K562 (cell line): ENCODE data around the gene SH3BP4. TPM values are rescaled to one million over a fixed set of nuclear protein-coding genes. Genes with fewer than 3 reads are reported as not detected.

Experiments used
- ATAC-seq: fragments of 200-7000 bp; cut with Tn5 transposase; 3 replicates; pipeline ENCODE4 v1.9.1; 2020; ENCODE audit warnings: moderate library complexity
- BruUV-seq: library from RNA; stranded (reverse); fragments of 400-500 nt; replicated peaks from 2 replicates; lab custom pipeline; 2021; lab: Mats Ljungman, UMichigan
- CTCF ChIA-PET: fragments of 300-600 bp; formaldehyde crosslinking; extraction: SDS; loops from one replicate; lab custom pipeline; 2021; ENCODE audit warnings: low intra/inter-chr PET ratio; lab: Yijun Ruan, JAX
- POLR2A ChIA-PET: fragments of 300-600, 350-650 bp; sonication (Branson Sonifier 250); formaldehyde crosslinking; extraction: SDS; loops from one replicate; lab custom pipeline; 2021; ENCODE audit warnings: antibody characterized with exemption, inconsistent platforms; lab: Yijun Ruan, JAX
- DNase-seq, 4 experiments: peaks; one replicate each; pipeline versions ENCODE4 v3.0.0 to v3.0.0-alpha.2; 2011 to 2018; ENCODE audit warnings: low spot score in 3 of 4, mixed read lengths in 3 of 4; ENCODE audit errors: extremely low read depth in 1 of 4
- FAIRE-seq: peaks from 2 replicates; lab custom pipeline; 2011; peaks lifted over from hg19 to GRCh38; lab: Jason Lieb, UNC
- H2AFZ ChIP-seq: 2 replicates; pipeline ENCODE4 v1.6.0; 2011; ENCODE audit warnings: low read depth, low read length, control low read depth, inconsistent platforms
- H3K27ac ChIP-seq: fragments of 200-600 bp; 3 replicates; pipeline ENCODE4 v1.8.0; 2011; ENCODE audit warnings: low read depth, mild to moderate bottlenecking, control low read depth, inconsistent platforms, low read length, moderate library complexity, mixed read lengths; ENCODE audit errors: extremely low read depth
- H3K27me3 ChIP-seq, 2 experiments: fragments of 300-600 bp in 1 of 2; 2 replicates in 1 of 2; 3 replicates in 1 of 2; pipeline versions ENCODE4 v1.6.0 to v1.8.0; 2011; ENCODE audit warnings: inconsistent platforms in 2 of 2, low read length in 2 of 2, mild to moderate bottlenecking in 1 of 2, mixed read lengths in 1 of 2, moderate library complexity in 1 of 2; ENCODE audit not compliant: control insufficient read depth in 2 of 2, insufficient read depth in 2 of 2
- H3K36me3 ChIP-seq: fragments of 300-600 bp; 3 replicates; pipeline ENCODE4 v1.8.0; 2011; ENCODE audit warnings: mild to moderate bottlenecking, low read length, inconsistent platforms; ENCODE audit not compliant: control insufficient read depth, insufficient read depth
- H3K4me1 ChIP-seq, 2 experiments: fragments of 200-600 bp in 1 of 2; replicated peaks in 1 of 2; 2 replicates in 1 of 2; 3 replicates in 1 of 2; pipeline versions ENCODE4 v1.5.1 to v1.8.0; 2011; ENCODE audit warnings: inconsistent platforms in 2 of 2, low read length in 2 of 2, mild to moderate bottlenecking in 1 of 2, mixed read lengths in 1 of 2, moderate library complexity in 1 of 2; ENCODE audit not compliant: control insufficient read depth in 2 of 2, insufficient read depth in 2 of 2
- H3K4me2 ChIP-seq: 2 replicates; pipeline ENCODE4 v1.6.1; 2011; ENCODE audit warnings: low read length, control low read depth, inconsistent platforms, mixed read lengths; ENCODE audit not compliant: insufficient read depth
- H3K4me3 ChIP-seq: fragments of 200-600 bp; sonication (generic), shearing (Covaris generic); 2 replicates; pipeline ENCODE4 v1.5.1; 2016; ENCODE audit warnings: control low read depth, inconsistent platforms
- H3K79me2 ChIP-seq: fragments of 200-600 bp; 3 replicates; pipeline ENCODE4 v1.8.0; 2011; ENCODE audit warnings: low read length, inconsistent platforms; ENCODE audit not compliant: control insufficient read depth, insufficient read depth
- H3K9ac ChIP-seq, 2 experiments: 2 replicates each; pipeline versions ENCODE4 v1.6.0 to v1.6.1; 2011; ENCODE audit warnings: low read depth in 2 of 2, low read length in 2 of 2, control low read depth in 1 of 2, inconsistent platforms in 1 of 2, mild to moderate bottlenecking in 1 of 2, mixed read lengths in 1 of 2; ENCODE audit not compliant: insufficient read depth in 1 of 2
- H3K9me1 ChIP-seq: one replicate; pipeline ENCODE4 v1.6.0; 2011; ENCODE audit warnings: inconsistent platforms, mild to moderate bottlenecking, low read length, moderate library complexity; ENCODE audit not compliant: control insufficient read depth, insufficient read depth
- H3K9me3 ChIP-seq: replicated peaks from 2 replicates; pipeline ENCODE4 v1.5.1; 2011; ENCODE audit warnings: low read depth, low read length, inconsistent platforms; ENCODE audit not compliant: control insufficient read depth, insufficient read depth
- H4K20me1 ChIP-seq: replicated peaks from 2 replicates; pipeline ENCODE4 v1.6.1; 2011; ENCODE audit warnings: low read length, inconsistent platforms, mixed read lengths; ENCODE audit not compliant: control insufficient read depth, insufficient read depth
- CBX8 ChIP-seq: fragments of 200-600 bp; sonication (generic); IDR thresholded peaks from 2 replicates; pipeline ENCODE4 v1.6.1; 2012; ENCODE audit warnings: borderline replicate concordance, mixed run types, low read depth, mild to moderate bottlenecking, moderate library complexity, mixed read lengths, low read length, control low read depth, inconsistent platforms; ENCODE audit not compliant: poor library complexity, severe bottlenecking; ENCODE audit errors: extremely low read depth
- IFI16 ChIP-seq: fragments of 250-450 bp; sonication (Bioruptor Pico); IDR thresholded peaks from 2 replicates; pipeline ENCODE4 v2.1.2; 2022; ENCODE audit warnings: mild to moderate bottlenecking, inconsistent platforms
- LEF1 ChIP-seq: fragments of 450-650 bp; IDR thresholded peaks from 2 replicates; pipeline ENCODE4 v1.6.1; 2016; ENCODE audit warnings: mild to moderate bottlenecking
- MTA3 ChIP-seq: fragments of 450-650 bp; formaldehyde crosslinking; IDR thresholded peaks from 2 replicates; pipeline ENCODE4 v1.6.1; 2017; ENCODE audit warnings: mild to moderate bottlenecking, borderline replicate concordance
- PCBP1 ChIP-seq: fragments of 200-400 bp; formaldehyde crosslinking; IDR thresholded peaks from 2 replicates; pipeline ENCODE4 v1.6.1; 2018; ENCODE audit warnings: mild to moderate bottlenecking, low read depth, low read length; ENCODE audit not compliant: poor library complexity, severe bottlenecking
- RAD21 ChIP-seq, 2 experiments: fragments of 250-450 bp in 1 of 2; fragments of 450-650 bp in 1 of 2; sonication (Bioruptor Pico) in 1 of 2; formaldehyde crosslinking in 1 of 2; IDR thresholded peaks in 1 of 2; conservative IDR thresholded peaks in 1 of 2; 2 replicates each; pipeline versions ENCODE4 v1.4.0 to v1.8.0; 2020 to 2022; ENCODE audit warnings: mild to moderate bottlenecking in 2 of 2, moderate library complexity in 1 of 2
- RFX5 ChIP-seq: IDR thresholded peaks from 2 replicates; pipeline ENCODE4 v1.6.1; 2011; ENCODE audit warnings: low read depth, mild to moderate bottlenecking, improper control_type of control experiment, low read length
- WHSC1 ChIP-seq: IDR thresholded peaks from one replicate; pipeline ENCODE4 v1.6.1; 2012; ENCODE audit warnings: low read length, control low read depth, inconsistent platforms
- ZEB2 ChIP-seq: fragments of 450-650 bp; IDR thresholded peaks from 2 replicates; pipeline ENCODE4 v1.6.1; 2016
- ZNF282 ChIP-seq: sonication (generic); formaldehyde crosslinking; IDR thresholded peaks from 2 replicates; pipeline ENCODE4 v1.8.1; 2023; ENCODE audit warnings: missing genetic modification reagents
- WGBS: fragments of 100-300 bp; shearing (Covaris generic); methylation state at CpG from one replicate; pipeline ENCODE4 v1.1.6; 2016; ENCODE audit warnings: low coverage, mixed read lengths; ENCODE audit not compliant: insufficient coverage; ENCODE audit errors: missing lambda C conversion rate; 5-methylcytosine and 5-hydroxymethylcytosine counted together
- in situ Hi-C: fragments of 300-500 bp; cut with MboI; formaldehyde crosslinking; loops from 4 replicates; pipeline ENCODE4 v1.15.0; 2018; ENCODE audit warnings: inconsistent platforms, mixed read lengths
- intact Hi-C: fragments of 100-400 bp; cut with micrococcal nuclease; formaldehyde crosslinking; loops from 2 replicates; pipeline ENCODE4 v1.14.2; 2022
- polyA plus RNA-seq, 8 experiments: library from polyadenylated mRNA; depleted of rRNA in 4 of 8; stranded (reverse) in 5 of 8; unstranded in 3 of 8; fragments of >200 nt; fragmentation: Nextera tagmentation in 2 of 8; fragmentation: Illumina TruSeq in 1 of 8; extraction: Ambion mirVana in 2 of 8; extraction: Trizol in 1 of 8; gene quantifications; 2 replicates each; pipeline versions ENCODE4 v1.2.1 to v1.2.3, GENCODE V29; 2011 to 2014; ENCODE audit warnings: inconsistent platforms in 1 of 8, missing spikeins in 1 of 8
- total RNA-seq, 7 experiments: library from RNA; depleted of rRNA in 6 of 7; stranded (reverse); fragments of >200 nt in 6 of 7; fragmentation: Illumina TruSeq in 2 of 7; extraction: Trizol in 2 of 7; gene quantifications; 2 replicates each; pipeline versions ENCODE4 v1.2.1 to v1.2.3, GENCODE V29; 2011 to 2021; ENCODE audit warnings: low replicate concordance in 1 of 7
- TF ChIP-seq, protein P1 (sequence below): sonication (generic); formaldehyde crosslinking; IDR thresholded peaks from 2 replicates; pipeline ENCODE4 v1.8.0; 2022; ENCODE audit warnings: mild to moderate bottlenecking, missing genetic modification reagents

The SH3BP4 gene
- total and polyA plus RNA-seq, 9 of the 15 experiments (the other 6 are each of a cell fraction or from before 2014, with no cell fraction given): 0.03 to 0.28 (median 0.27) TPM; not detected in 6

DNA sequence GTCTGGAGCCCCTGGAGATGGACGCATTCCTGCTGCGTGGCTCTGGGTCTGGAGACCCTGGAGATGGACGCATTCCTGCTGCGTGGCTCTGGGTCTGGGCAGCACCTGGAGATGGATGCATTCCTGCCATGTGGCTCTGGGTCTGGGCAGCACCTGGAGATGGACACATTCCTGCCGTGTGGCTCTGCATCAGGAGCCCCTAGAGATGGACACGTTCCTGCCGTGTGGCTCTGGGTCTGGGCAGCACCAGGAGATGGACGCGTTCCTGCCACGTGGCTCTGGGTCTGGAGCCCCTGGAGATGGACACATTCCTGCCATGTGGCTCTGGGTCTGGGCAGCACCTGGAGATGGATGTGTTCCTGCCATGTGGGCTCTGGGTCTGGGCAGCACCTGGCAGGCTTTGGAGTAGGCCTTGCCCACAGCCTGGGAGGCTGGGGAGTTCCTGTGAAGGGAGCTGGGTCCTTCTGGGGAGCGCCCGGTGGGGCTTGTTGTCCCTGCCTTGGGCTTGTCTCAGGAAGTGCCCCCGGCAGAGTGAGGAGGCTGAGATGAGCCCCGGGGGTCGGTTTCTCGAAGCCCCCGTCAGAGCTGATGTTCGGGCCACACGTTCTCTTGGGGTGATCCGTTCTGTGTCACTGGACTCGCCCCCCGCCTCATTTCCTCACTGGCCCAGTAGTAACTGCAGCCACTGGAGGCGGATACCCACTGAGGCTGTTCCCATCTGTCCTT, 41.0 kb downstream of the SH3BP4 start:
- H3K9me3 ChIP-seq: no peaks in the 10 kb centered on the region
- H3K4me2 ChIP-seq: no peak overlapping the region
- no peak overlapping the region for H3K9ac ChIP-seq
- ATAC-seq (no peak), DNase-seq (no peak), FAIRE-seq (no peak)
- no peaks in the 10 kb centered on the region for H4K20me1 ChIP-seq
- no peak for TF ChIP-seq IFI16
- no peak for TF ChIP-seq ZEB2
- TF ChIP-seq LEF1: no peak
- TF ChIP-seq MTA3: no peak
- no peak for TF ChIP-seq PCBP1
- TF ChIP-seq RAD21 (CRISPR knock-in tag; conservative IDR thresholded peaks at IDR 0.05 in 1 of 2, IDR thresholded peaks at IDR 0.05 in 1 of 2): no peak
- no peak for TF ChIP-seq RFX5
- TF ChIP-seq CBX8: no peak
- TF ChIP-seq WHSC1: no peak
- no peak for TF ChIP-seq ZNF282 (CRISPR knock-in tag)
- TF ChIP-seq, protein P1, sequence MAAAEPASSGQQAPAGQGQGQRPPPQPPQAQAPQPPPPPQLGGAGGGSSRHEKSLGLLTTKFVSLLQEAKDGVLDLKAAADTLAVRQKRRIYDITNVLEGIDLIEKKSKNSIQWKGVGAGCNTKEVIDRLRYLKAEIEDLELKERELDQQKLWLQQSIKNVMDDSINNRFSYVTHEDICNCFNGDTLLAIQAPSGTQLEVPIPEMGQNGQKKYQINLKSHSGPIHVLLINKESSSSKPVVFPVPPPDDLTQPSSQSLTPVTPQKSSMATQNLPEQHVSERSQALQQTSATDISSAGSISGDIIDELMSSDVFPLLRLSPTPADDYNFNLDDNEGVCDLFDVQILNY (CRISPR knock-in tag): no peak
- no peaks in the 10 kb centered on the region for H3K4me1 ChIP-seq
- in situ Hi-C loops (no loop called here), intact Hi-C loops (no loop called here)
- no peak overlapping the region for H2AFZ ChIP-seq
- H3K27ac ChIP-seq: no peak overlapping the region
- no peaks in the 10 kb centered on the region for H3K9me1 ChIP-seq
- H3K27me3 ChIP-seq: peaks cover 0 to 58% of the 10 kb centered on the region in 2 experiments
- BruUV-seq: no TSS peak
- WGBS: 0% methylated on average over 12 of the region's 23 CpGs
- H3K4me3 ChIP-seq: no peak overlapping the region
- no peaks in the 10 kb centered on the region for H3K36me3 ChIP-seq
- POLR2A ChIA-PET: no interaction called here
- no peaks in the 10 kb centered on the region for H3K79me2 ChIP-seq
- CTCF ChIA-PET: no interaction called here
